A549 (cell line): ENCODE data around the gene TSC22D2. TPM values are rescaled to one million over a fixed set of nuclear protein-coding genes. Genes with fewer than 3 reads are reported as not detected.

Source experiments
- ATAC-seq, 2 experiments: fragments of 200-7000 bp in 1 of 2; fragments of >200 bp in 1 of 2; cut with Nextera tagmentation in 1 of 2; cut with Tn5 transposase in 1 of 2; 3 replicates each; pipeline versions ENCODE4 v1.8.0 to v1.9.1; 2018 to 2020; ENCODE audit warnings: mild to moderate bottlenecking in 1 of 2, moderate library complexity in 1 of 2
- CTCF ChIA-PET: fragments of 300-600 bp; sonication (Branson Sonifier 250); formaldehyde crosslinking; extraction: SDS; loops from one replicate; lab custom pipeline; 2021; ENCODE audit warnings: antibody characterized with exemption, inconsistent platforms; lab: Yijun Ruan, JAX
- POLR2A ChIA-PET: fragments of 350-600 bp; formaldehyde crosslinking; extraction: SDS; loops from one replicate; lab custom pipeline; 2021; ENCODE audit warnings: antibody characterized with exemption, inconsistent platforms; lab: Yijun Ruan, JAX
- DNase-seq, 2 experiments: peaks; one replicate each; pipeline versions ENCODE4 v3.0.0 to v3.0.0-alpha.2; 2011 to 2016; ENCODE audit warnings: low read depth in 1 of 2, low spot score in 1 of 2
- FAIRE-seq: peaks from 2 replicates; lab custom pipeline; 2011; peaks lifted over from hg19 to GRCh38; lab: Jason Lieb, UNC
- H3K27ac ChIP-seq, 2 experiments: fragments of >200 bp; sonication (Bioruptor Twin); formaldehyde crosslinking; 3 replicates each; pipeline ENCODE4 v1.5.1; 2016 to 2017
- H3K4me1 ChIP-seq: fragments of >200 bp; sonication (Bioruptor Twin); formaldehyde crosslinking; 3 replicates; pipeline ENCODE4 v1.6.1; 2016
- H3K4me2 ChIP-seq: fragments of >200 bp; sonication (Bioruptor Twin); formaldehyde crosslinking; 3 replicates; pipeline ENCODE4 v1.6.1; 2016
- H3K4me3 ChIP-seq: fragments of >200 bp; sonication (Bioruptor Twin); formaldehyde crosslinking; 3 replicates; pipeline ENCODE4 v1.5.1; 2016
- H3K9me3 ChIP-seq: fragments of >200 bp; sonication (Bioruptor Twin); formaldehyde crosslinking; 3 replicates; pipeline ENCODE4 v1.6.1; 2016
- BHLHE40 ChIP-seq: IDR thresholded peaks from 2 replicates; pipeline ENCODE4 v1.6.1; 2012; ENCODE audit warnings: low read depth, low read length, inconsistent platforms
- CBX2 ChIP-seq: fragments of 200-600 bp; sonication (generic); IDR thresholded peaks from 2 replicates; pipeline ENCODE4 v1.6.1; 2016; ENCODE audit warnings: low read depth, mild to moderate bottlenecking, borderline replicate concordance
- CHD4 ChIP-seq: fragments of 200-600 bp; sonication (generic); IDR thresholded peaks from 2 replicates; pipeline ENCODE4 v1.6.1; 2016; ENCODE audit warnings: antibody characterized with exemption, mild to moderate bottlenecking, borderline replicate concordance
- CTCF ChIP-seq: fragments of >200 bp; sonication (Bioruptor Twin); formaldehyde crosslinking; IDR thresholded peaks from 3 replicates; pipeline ENCODE4 v1.5.1; 2016
- E2F6 ChIP-seq: IDR thresholded peaks from 2 replicates; pipeline ENCODE4 v1.6.1; 2012; ENCODE audit warnings: low read depth, borderline replicate concordance
- EP300 ChIP-seq, 2 experiments: fragments of >200 bp; sonication (Bioruptor Twin); formaldehyde crosslinking; IDR thresholded peaks; 2 replicates in 1 of 2; 3 replicates in 1 of 2; pipeline ENCODE4 v1.6.1; 2016 to 2017
- ESRRA ChIP-seq: fragments of 150-350 bp; IDR thresholded peaks from 2 replicates; pipeline ENCODE4 v1.6.1; 2014; ENCODE audit warnings: mild to moderate bottlenecking, low read length, borderline replicate concordance
- FOSB ChIP-seq: fragments of 250-450 bp; sonication (Bioruptor Pico); IDR thresholded peaks from 2 replicates; pipeline ENCODE4 v1.5.0; 2020; ENCODE audit warnings: mild to moderate bottlenecking, moderate library complexity
- FOXS1 ChIP-seq: fragments of 250-450 bp; sonication (Bioruptor Pico); IDR thresholded peaks from 2 replicates; pipeline ENCODE4 v1.5.0; 2020; ENCODE audit warnings: mild to moderate bottlenecking, moderate library complexity
- HEYL ChIP-seq: fragments of 250-450 bp; sonication (Bioruptor Pico); IDR thresholded peaks from 2 replicates; pipeline ENCODE4 v1.8.0; 2021; ENCODE audit warnings: mild to moderate bottlenecking, moderate library complexity
- HOXA7 ChIP-seq: fragments of 250-450 bp; sonication (Bioruptor Pico); IDR thresholded peaks from 2 replicates; pipeline ENCODE4 v1.5.0; 2020; ENCODE audit warnings: mild to moderate bottlenecking, moderate library complexity
- HOXB13 ChIP-seq: fragments of 250-450 bp; sonication (Bioruptor Pico); IDR thresholded peaks from 2 replicates; pipeline ENCODE4 v1.5.0; 2020; ENCODE audit warnings: low read depth, mild to moderate bottlenecking, moderate library complexity
- NFE2L2 ChIP-seq: fragments of 150-350 bp; conservative IDR thresholded peaks from 2 replicates; pipeline ENCODE4 v1.6.1; 2014; ENCODE audit warnings: low read length
- NR3C1 ChIP-seq: fragments of >200 bp; sonication (Bioruptor Twin); formaldehyde crosslinking; IDR thresholded peaks from 3 replicates; pipeline ENCODE4 v1.6.1; 2017
- POLR2A ChIP-seq: IDR thresholded peaks from 2 replicates; pipeline ENCODE4 v1.6.1; 2012; ENCODE audit warnings: mild to moderate bottlenecking, low read length
- RARB ChIP-seq: fragments of 250-450 bp; sonication (Bioruptor Pico); IDR thresholded peaks from 2 replicates; pipeline ENCODE4 v1.8.0; 2021; ENCODE audit warnings: mild to moderate bottlenecking, moderate library complexity
- RCOR1 ChIP-seq: fragments of 150-350 bp; IDR thresholded peaks from 2 replicates; pipeline ENCODE4 v1.6.1; 2014; ENCODE audit warnings: antibody characterized with exemption, low read length, low read depth
- RFX5 ChIP-seq: fragments of 450-650 bp; IDR thresholded peaks from 2 replicates; pipeline ENCODE4 v1.7.1; 2014; ENCODE audit warnings: antibody characterized with exemption, mild to moderate bottlenecking, moderate library complexity
- SMC3 ChIP-seq: fragments of >200 bp; sonication (Bioruptor Twin); formaldehyde crosslinking; IDR thresholded peaks from 3 replicates; pipeline ENCODE4 v1.6.1; 2018; ENCODE audit warnings: inconsistent platforms
- TP53 ChIP-seq: fragments of 250-450 bp; sonication (Bioruptor Pico); IDR thresholded peaks from 2 replicates; pipeline ENCODE4 v1.5.0; 2021; ENCODE audit warnings: mild to moderate bottlenecking, moderate library complexity
- ZFP36 ChIP-seq: fragments of 450-650 bp; IDR thresholded peaks from 2 replicates; pipeline ENCODE4 v1.6.1; 2014; ENCODE audit warnings: borderline replicate concordance; ENCODE audit not compliant: partially characterized antibody
- ZNF302 ChIP-seq: fragments of 250-450 bp; sonication (Bioruptor Pico); IDR thresholded peaks from 2 replicates; pipeline ENCODE4 v1.9.0; 2021; ENCODE audit warnings: inconsistent platforms, mild to moderate bottlenecking, moderate library complexity
- WGBS: methylation state at CpG from one replicate; pipeline ENCODE4 v1.1.6; 2017; ENCODE audit errors: missing lambda C conversion rate; 5-methylcytosine and 5-hydroxymethylcytosine counted together
- polyA plus RNA-seq, 4 experiments: library from polyadenylated mRNA; depleted of rRNA in 3 of 4; stranded (reverse); fragments of >200 nt; fragmentation: RNase III in 1 of 4; extraction: RNeasy Plus Mini Kit Qiagen cat#74134 plus additional on column Dnase treatment in 1 of 4; gene quantifications; 2 replicates in 3 of 4; 3 replicates in 1 of 4; pipeline ENCODE4 v1.2.3, GENCODE V29; 2011 to 2017
- TF ChIP-seq, protein P1 (sequence below): IDR thresholded peaks from 2 replicates; pipeline ENCODE4 v1.6.1; 2012

Gene TSC22D2
- polyA plus RNA-seq, 2 of the 4 experiments (the other 2 are of a cell fraction), result 8.8 to 13.9 TPM

DNA sequence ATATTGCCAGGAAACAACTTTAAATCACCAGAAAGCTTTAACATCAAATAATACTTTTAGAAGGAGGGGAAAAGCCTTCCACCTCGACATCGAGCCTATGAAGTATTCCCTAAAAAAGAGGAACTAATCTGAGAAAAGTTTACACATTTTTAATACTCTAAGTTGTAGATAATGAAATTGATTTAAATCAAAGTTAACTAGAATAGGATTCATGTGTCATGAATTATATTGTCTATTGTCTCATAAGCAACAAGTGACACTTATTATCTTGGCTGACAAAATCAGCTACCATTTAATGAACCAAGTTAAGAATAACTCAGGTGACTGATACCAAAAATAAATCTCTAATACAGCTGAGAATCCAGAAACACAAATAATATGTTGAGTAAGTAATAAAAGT, 56.6 kb downstream of the TSC22D2 start:
- H3K4me1 ChIP-seq, result peaks cover 37% of the 10 kb centered on the region
- DNase-seq (no peak), ATAC-seq (no peak), FAIRE-seq (no peak)
- TF ChIP-seq TP53 (CRISPR knock-in tag), result no peak
- TF ChIP-seq E2F6, result no peak
- no peak for TF ChIP-seq HEYL (CRISPR knock-in tag)
- TF ChIP-seq CHD4, result no peak
- TF ChIP-seq ZNF302 (CRISPR knock-in tag), result no peak
- POLR2A ChIA-PET, result no interaction called here
- WGBS, result 91% methylated on average over 2 of the region's 2 CpGs
- H3K9me3 ChIP-seq, result no peaks in the 10 kb centered on the region
- CTCF ChIA-PET, result no interaction called here
- no peak overlapping the region for H3K27ac ChIP-seq
- no peak overlapping the region for H3K4me2 ChIP-seq
- H3K4me3 ChIP-seq, result no peak overlapping the region

DNA sequence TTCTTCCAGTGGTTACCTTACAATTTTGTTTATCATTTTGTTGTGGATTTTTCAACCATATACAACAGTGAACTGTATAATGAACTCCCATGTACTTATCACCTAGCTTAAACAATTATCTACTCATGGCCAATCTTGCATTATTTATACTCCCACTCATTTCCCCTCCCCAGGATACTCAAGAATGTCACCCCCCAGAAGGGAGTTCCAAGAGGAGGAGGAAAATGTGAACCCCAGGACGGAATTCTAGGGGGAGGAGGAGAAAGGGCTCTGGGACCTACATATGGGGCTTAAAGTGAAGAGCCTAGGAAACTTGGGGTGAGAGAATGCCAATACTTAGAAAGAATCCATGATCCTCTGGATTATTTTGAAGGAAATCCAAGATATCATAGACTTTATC, 59.3 kb downstream of the TSC22D2 start:
- no peak for FAIRE-seq
- Histone ChIP-seq H3K9me3 (no peaks in the 10 kb centered on the region), H3K4me1 (peaks cover 30% of the 10 kb centered on the region), H3K4me2 (no peak overlapping the region), H3K27ac (no peak overlapping the region), H3K4me3 (no peak overlapping the region)
- TF ChIP-seq NFE2L2 (no peak), SMC3 (no peak), RARB (no peak), EP300 (IDR thresholded peaks at IDR 0.05) (no peak), HOXA7 (CRISPR knock-in tag) (no peak), ZFP36 (no peak), RCOR1 (no peak), RFX5 (no peak), POLR2A (no peak), HOXB13 (CRISPR knock-in tag) (no peak), CBX2 (no peak), ESRRA (no peak), NR3C1 (no peak), BHLHE40 (no peak), FOXS1 (CRISPR knock-in tag) (no peak), FOSB (CRISPR knock-in tag) (no peak), CTCF (no peak)
- TF ChIP-seq, protein P1, sequence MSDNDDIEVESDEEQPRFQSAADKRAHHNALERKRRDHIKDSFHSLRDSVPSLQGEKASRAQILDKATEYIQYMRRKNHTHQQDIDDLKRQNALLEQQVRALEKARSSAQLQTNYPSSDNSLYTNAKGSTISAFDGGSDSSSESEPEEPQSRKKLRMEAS, result no peak
- ChIA-PET CTCF (no interaction called here), POLR2A (no interaction called here)
- DNase-seq, result no peak
- no peak for ATAC-seq
- 91% methylated on average over 1 of the region's 1 CpG for WGBS
